ENCODE measurements around the gene BLOC1S2. TPM values are rescaled to one million over a fixed set of nuclear protein-coding genes. Genes with fewer than 3 reads are reported as not detected.

Gene BLOC1S2
- total RNA-seq, 1 experiment from 2014 or later, result 69.8 TPM

DNA sequence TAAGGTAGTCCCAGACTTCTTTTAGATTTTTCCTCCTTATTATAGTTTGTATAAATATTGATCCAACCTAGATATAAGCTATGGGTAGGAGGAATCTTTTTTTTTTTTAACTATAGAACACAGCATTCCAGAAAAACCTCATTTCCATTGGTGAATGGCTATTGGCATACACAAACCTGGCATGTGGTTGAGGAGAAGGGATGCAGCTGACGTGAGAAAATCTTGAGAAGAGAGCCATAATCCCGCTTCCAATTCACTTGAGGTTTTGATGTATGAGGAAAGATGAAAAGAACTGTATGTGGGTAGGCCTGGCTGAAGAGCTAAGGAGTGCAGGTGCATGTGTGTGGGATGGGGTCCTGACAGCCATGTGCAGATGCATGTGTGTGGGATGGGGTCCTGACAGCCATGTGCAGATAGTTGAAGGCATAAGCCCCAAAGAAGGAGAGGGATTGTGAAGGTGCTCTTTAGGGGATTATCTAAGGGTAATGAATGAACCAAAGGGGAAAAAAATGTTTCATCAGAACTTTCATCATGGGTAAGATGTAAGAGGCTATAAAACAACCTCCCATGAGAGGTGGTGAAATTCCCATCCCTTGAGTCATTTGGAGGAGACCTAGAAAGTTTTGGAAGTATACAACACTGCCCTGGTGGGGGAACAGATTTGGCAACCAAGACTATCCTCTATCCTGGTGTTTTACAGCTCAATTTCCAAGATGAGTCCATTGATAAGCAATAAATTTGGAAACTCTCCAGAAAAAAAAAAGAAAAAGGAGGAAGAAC lies 47.4 kb upstream of the BLOC1S2 start:
- Histone ChIP-seq H4K8ac (replicated peaks; ENCODE audit: insufficient read length, low read depth, low read length) (no peak overlapping the region), H3K79me1 (ENCODE audit: insufficient read depth, low read depth, low read length, poor library complexity, severe bottlenecking) (no peaks in the 10 kb centered on the region), H3K23me2 (ENCODE audit: insufficient read length, low read depth, low read length, poor library complexity, severe bottlenecking) (no peaks in the 10 kb centered on the region), H4K91ac (ENCODE audit: insufficient read length, low read depth, low read length) (no peak overlapping the region), H2AFZ (ENCODE audit: low read length) (no peak overlapping the region), H4K20me1 (ENCODE audit: control insufficient read depth, insufficient read depth, insufficient read length) (no peaks in the 10 kb centered on the region), H3K56ac (ENCODE audit: insufficient read length, low read depth, low read length) (no peak overlapping the region), H3K79me2 (ENCODE audit: insufficient read depth, low read length) (no peaks in the 10 kb centered on the region), H3K4me2 (ENCODE audit: insufficient read depth, insufficient read length, low read length) (no peak overlapping the region), H3T11ph (ENCODE audit: low read length) (no peak overlapping the region), H2BK120ac (ENCODE audit: low read depth, low read length, poor library complexity, severe bottlenecking) (no peak overlapping the region), H3K27ac (ENCODE audit: insufficient read length, low read depth, low read length) (no peak overlapping the region), H2BK20ac (ENCODE audit: low read depth, low read length, poor library complexity, severe bottlenecking) (no peak overlapping the region), H3K9ac (ENCODE audit: extremely low read depth, insufficient read length, low read length) (no peak overlapping the region), H2BK5ac (ENCODE audit: insufficient read length, low read length) (no peak overlapping the region), H2BK15ac (ENCODE audit: low read depth, low read length) (no peak overlapping the region), H4K5ac (ENCODE audit: insufficient read length, low read depth, low read length) (no peak overlapping the region), H3K23ac (ENCODE audit: insufficient read length, low read depth, low read length) (no peak overlapping the region), H2BK12ac (ENCODE audit: insufficient read length, low read depth, low read length) (no peak overlapping the region), H3K14ac (ENCODE audit: insufficient read depth, low read length) (no peak overlapping the region), H3K18ac (ENCODE audit: insufficient read length, low read depth, low read length) (no peak overlapping the region), H3K27me3 (ENCODE audit: insufficient read depth, low read length) (no peaks in the 10 kb centered on the region), H3K4me1 (ENCODE audit: insufficient read depth, low read length) (no peaks in the 10 kb centered on the region), H3K9me3 (ENCODE audit: control insufficient read depth, low read depth, low read length) (no peaks in the 10 kb centered on the region), H3K4ac (ENCODE audit: low read depth, low read length) (no peak overlapping the region), H2AK5ac (ENCODE audit: insufficient read length, low read length) (no peak overlapping the region)
- WGBS (ENCODE audit: extremely low coverage, insufficient read length, low lambda C conversion rate), result no CpG with 5 or more reads among the region's 2 CpGs
- H3K27me3 Mint-ChIP-seq (ENCODE audit: low read depth), result peaks cover 29% of the 10 kb centered on the region
- no peaks in the 10 kb centered on the region for H3K36me3 Mint-ChIP-seq (ENCODE audit: insufficient read depth in 1 of 3, low read depth in 3 of 3)
- no peaks in the 10 kb centered on the region for H3K9me3 Mint-ChIP-seq
- no peak overlapping the region for H3K27ac Mint-ChIP-seq
- DNase-seq, result no peak
- H3K4me3 Mint-ChIP-seq, result no peak overlapping the region; a peak in 1 of 5 replicates
- TF ChIP-seq CTCF (conservative IDR thresholded peaks at IDR 0.05), result no peak
- peaks cover 6 to 8% of the 10 kb centered on the region in 2 experiments; a peak in 3 of 4 replicates for H3K4me1 Mint-ChIP-seq

All from H9 (cell line).